Activated naive CD4-positive, alpha-beta T cell treated with anti-CD3 and anti-CD28 coated beads, Interleukin-2, amount 10 ng/mL, durations not matched to agents 7 days and 5 days (primary cell): ENCODE measurements around the gene EXOC2.
"Not testable (repeated sequence)": the region's sequence is repeated elsewhere in the genome, so short reads cannot be mapped to it uniquely, and the experiment has no call there.

ENCODE experiments used
- CTCF ChIA-PET: fragments of 350-600 bp; sonication (Branson Sonifier 250); formaldehyde crosslinking; loops from one replicate; lab custom pipeline; 2021; ENCODE audit warnings: antibody characterized with exemption; lab: Charles Lee
- DNase-seq: peaks from one replicate; pipeline ENCODE4 v3.0.0-alpha.2; 2020
- H3K27ac Mint-ChIP-seq: one replicate; pipeline ENCODE4 v1.8.0; 2021; ENCODE audit warnings: mild to moderate bottlenecking, moderate library complexity, mixed read lengths
- H3K27me3 Mint-ChIP-seq: one replicate; pipeline ENCODE4 v1.8.0; 2021; ENCODE audit warnings: mild to moderate bottlenecking, mixed read lengths
- H3K36me3 Mint-ChIP-seq: one replicate; pipeline ENCODE4 v1.8.0; 2021; ENCODE audit warnings: mixed read lengths
- H3K4me1 Mint-ChIP-seq: one replicate; pipeline ENCODE4 v1.8.0; 2021; ENCODE audit warnings: mixed read lengths
- H3K4me3 Mint-ChIP-seq: one replicate; pipeline ENCODE4 v1.8.0; 2021; ENCODE audit warnings: mild to moderate bottlenecking, moderate library complexity, mixed read lengths
- H3K9me3 Mint-ChIP-seq: one replicate; pipeline ENCODE4 v1.8.0; 2021; ENCODE audit warnings: mixed read lengths

Gene EXOC2

GRCh38 chr6:705047-705446, 12.1 kb upstream of the EXOC2 start:
- peaks cover 24% of the 10 kb centered on the region for H3K4me1 Mint-ChIP-seq
- CTCF ChIA-PET, result interaction anchor here (0.9 to 2.2 kb wide), 4 partner anchors 16 to 112 kb away, joined by 3 to 9 read pairs (median 3); no protein-coding TSS in a partner anchor
- no peaks in the 10 kb centered on the region for H3K36me3 Mint-ChIP-seq
- H3K27me3 Mint-ChIP-seq, result peaks cover 27% of the 10 kb centered on the region
- H3K27ac Mint-ChIP-seq, result no peak overlapping the region
- H3K9me3 Mint-ChIP-seq, result no peaks in the 10 kb centered on the region
- DNase-seq, result no peak
- H3K4me3 Mint-ChIP-seq, result no peak overlapping the region

- peaks cover 15% of the 10 kb centered on the region for H3K4me1 Mint-ChIP-seq
- H3K9me3 Mint-ChIP-seq, result no peaks in the 10 kb centered on the region
- no peak overlapping the region for H3K27ac Mint-ChIP-seq
- H3K27me3 Mint-ChIP-seq, result peaks cover 29% of the 10 kb centered on the region
- DNase-seq, result no peak
- CTCF ChIA-PET, result interaction anchor here (0.9 to 2.2 kb wide), 3 partner anchors 17 to 111 kb away, joined by 3 to 9 read pairs (median 4); no protein-coding TSS in a partner anchor
- no peak overlapping the region for H3K4me3 Mint-ChIP-seq
- no peaks in the 10 kb centered on the region for H3K36me3 Mint-ChIP-seq
These were observed 11.1 kb upstream of the EXOC2 start for GRCh38 chr6:704046-704445.

- peaks cover 34% of the 10 kb centered on the region for H3K27me3 Mint-ChIP-seq
- peaks cover 14% of the 10 kb centered on the region for H3K4me1 Mint-ChIP-seq
- no peaks in the 10 kb centered on the region for H3K36me3 Mint-ChIP-seq
- no peak overlapping the region for H3K4me3 Mint-ChIP-seq
- H3K9me3 Mint-ChIP-seq, result no peaks in the 10 kb centered on the region
- no peak for DNase-seq
- CTCF ChIA-PET, result interaction anchor here (0.7 to 2.2 kb wide), 3 partner anchors 18 to 111 kb away, joined by 3 to 9 read pairs (median 4); no protein-coding TSS in a partner anchor
- H3K27ac Mint-ChIP-seq, result no peak overlapping the region
These were observed 10.6 kb upstream of the EXOC2 start for GRCh38 chr6:703552-703951.

- H3K27me3 Mint-ChIP-seq, result peaks cover 35% of the 10 kb centered on the region
These were observed 9.0 kb upstream of the EXOC2 start for GRCh38 chr6:701700-702479.

GRCh38 chr6:701215-701614, 8.3 kb upstream of the EXOC2 start:
- Mint-ChIP-seq H3K27me3 (peaks cover 31% of the 10 kb centered on the region), H3K4me3 (no peak overlapping the region), H3K36me3 (no peaks in the 10 kb centered on the region), H3K9me3 (no peaks in the 10 kb centered on the region), H3K27ac (no peak overlapping the region), H3K4me1 (peaks cover 8% of the 10 kb centered on the region)
- no peak for DNase-seq
- CTCF ChIA-PET, result no interaction called here

More at GRCh38 chr6:701700-702479, 9.0 kb upstream of the EXOC2 start:
- DNase-seq, result no peak
- Mint-ChIP-seq H3K4me3 (no peak overlapping the region), H3K9me3 (no peaks in the 10 kb centered on the region), H3K36me3 (no peaks in the 10 kb centered on the region), H3K4me1 (peaks cover 8% of the 10 kb centered on the region), H3K27ac (no peak overlapping the region)
- CTCF ChIA-PET, result interaction anchor here (0.5 kb wide), 1 partner anchor 87 kb away, joined by 4 read pairs; no protein-coding TSS in a partner anchor

GRCh38 chr6:700490-700889, 7.6 kb upstream of the EXOC2 start:
- Mint-ChIP-seq H3K27me3 (peaks cover 31% of the 10 kb centered on the region), H3K36me3 (no peaks in the 10 kb centered on the region), H3K4me1 (peaks cover 8% of the 10 kb centered on the region), H3K27ac (no peak overlapping the region), H3K9me3 (no peaks in the 10 kb centered on the region), H3K4me3 (no peak overlapping the region)
- no peak for DNase-seq
- CTCF ChIA-PET, result no interaction called here

GRCh38 chr6:699319-699718, 6.4 kb upstream of the EXOC2 start:
- H3K27me3 Mint-ChIP-seq, result peaks cover 31% of the 10 kb centered on the region
- H3K36me3 Mint-ChIP-seq, result no peaks in the 10 kb centered on the region
- no peak for DNase-seq
- CTCF ChIA-PET, result no interaction called here
- H3K4me1 Mint-ChIP-seq, result peaks cover 5% of the 10 kb centered on the region
- no peak overlapping the region for H3K4me3 Mint-ChIP-seq
- H3K9me3 Mint-ChIP-seq, result no peaks in the 10 kb centered on the region
- no peak overlapping the region for H3K27ac Mint-ChIP-seq

- H3K4me1 Mint-ChIP-seq, result peaks cover 28% of the 10 kb centered on the region
- CTCF ChIA-PET, result interaction anchor here (1.6 kb wide), 1 partner anchor 12 kb away, joined by 4 read pairs; no protein-coding TSS in a partner anchor
- DNase-seq, H3K27me3 Mint-ChIP-seq, H3K4me3 Mint-ChIP-seq, H3K27ac Mint-ChIP-seq, H3K9me3 Mint-ChIP-seq, H3K36me3 Mint-ChIP-seq: not testable (repeated sequence)
These were observed 1.6 kb upstream of the EXOC2 start for GRCh38 chr6:694431-695126.

- CTCF ChIA-PET, result interaction anchor here (1.6 to 2.3 kb wide), 2 partner anchors 13 to 18 kb away, joined by 4 to 9 read pairs; no protein-coding TSS in a partner anchor
- peak overlapping the region; percentile 29 for H3K27ac Mint-ChIP-seq
- no peaks in the 10 kb centered on the region for H3K9me3 Mint-ChIP-seq
- peaks cover 31% of the 10 kb centered on the region for H3K4me1 Mint-ChIP-seq
- DNase-seq, result no peak
- peak overlapping the region; percentile 96 for H3K4me3 Mint-ChIP-seq
- peaks cover 3% of the 10 kb centered on the region for H3K27me3 Mint-ChIP-seq
- H3K36me3 Mint-ChIP-seq, result peaks cover 7% of the 10 kb centered on the region
These were observed 727 bp upstream of the EXOC2 start for GRCh38 chr6:693723-694009.

- peak; percentile 90 for DNase-seq
- Mint-ChIP-seq H3K4me3 (peak overlapping the region; percentile 96), H3K9me3 (no peaks in the 10 kb centered on the region), H3K27ac (peak overlapping the region; percentile 91), H3K27me3 (no peaks in the 10 kb centered on the region), H3K4me1 (peaks cover 31% of the 10 kb centered on the region), H3K36me3 (peaks cover 7% of the 10 kb centered on the region)
- CTCF ChIA-PET, result interaction anchor here (0.6 to 2.3 kb wide), 4 partner anchors 19 to 544 kb away, joined by 3 to 9 read pairs (median 5); no protein-coding TSS in a partner anchor
These were observed 535 bp downstream of the EXOC2 start for GRCh38 chr6:692356-692851.

- no peaks in the 10 kb centered on the region for H3K9me3 Mint-ChIP-seq
- no peak overlapping the region for H3K27ac Mint-ChIP-seq
- CTCF ChIA-PET, result interaction anchor here (0.6 to 1.5 kb wide), 3 partner anchors 9 to 31 kb away, joined by 3 read pairs; no protein-coding TSS in a partner anchor
- H3K4me1 Mint-ChIP-seq, result peaks cover 43% of the 10 kb centered on the region
- no peak for DNase-seq
- peaks cover 12% of the 10 kb centered on the region for H3K36me3 Mint-ChIP-seq
- no peaks in the 10 kb centered on the region for H3K27me3 Mint-ChIP-seq
- no peak overlapping the region for H3K4me3 Mint-ChIP-seq
These were observed 3.7 kb downstream of the EXOC2 start for GRCh38 chr6:689223-689622.

- peaks cover 39% of the 10 kb centered on the region for H3K4me1 Mint-ChIP-seq
- no peak overlapping the region for H3K27ac Mint-ChIP-seq
- no peak overlapping the region for H3K4me3 Mint-ChIP-seq
- DNase-seq, result no peak
- CTCF ChIA-PET, result no interaction called here
- no peaks in the 10 kb centered on the region for H3K9me3 Mint-ChIP-seq
- peaks cover 14% of the 10 kb centered on the region for H3K36me3 Mint-ChIP-seq
- no peaks in the 10 kb centered on the region for H3K27me3 Mint-ChIP-seq
These were observed 6.4 kb downstream of the EXOC2 start for GRCh38 chr6:686497-686896.

- H3K27me3 Mint-ChIP-seq, result no peaks in the 10 kb centered on the region
- H3K27ac Mint-ChIP-seq, result peak overlapping the region; percentile 73
- H3K9me3 Mint-ChIP-seq, result no peaks in the 10 kb centered on the region
- peaks cover 16% of the 10 kb centered on the region for H3K36me3 Mint-ChIP-seq
- CTCF ChIA-PET, result interaction anchor here (1.0 kb wide), 2 partner anchors 20 to 295 kb away, joined by 3 read pairs; no protein-coding TSS in a partner anchor
- DNase-seq, result no peak
- peaks cover 36% of the 10 kb centered on the region for H3K4me1 Mint-ChIP-seq
- peak overlapping the region; percentile 44 for H3K4me3 Mint-ChIP-seq
These were observed 7.9 kb downstream of the EXOC2 start for GRCh38 chr6:684831-685636.
